OCI-LY1 (cell line): ENCODE results near the gene IL1F10.

Experiments
- H2AFZ ChIP-seq: fragments of 200-600 bp; sonication (generic), shearing (Covaris generic); 2 replicates; pipeline ENCODE4 v1.6.0; 2014; ENCODE audit warnings: antibody characterized with exemption, mild to moderate bottlenecking, low read length
- H3F3A ChIP-seq: fragments of 200-600 bp; sonication (generic), shearing (Covaris generic); 2 replicates; pipeline ENCODE4 v1.6.0; 2014; ENCODE audit warnings: mild to moderate bottlenecking, antibody characterized with exemption, low read length, moderate library complexity; ENCODE audit not compliant: insufficient read depth
- H3K27ac ChIP-seq: fragments of 200-600 bp; sonication (generic); 2 replicates; pipeline ENCODE4 v1.5.1; 2014; ENCODE audit warnings: low read length, mixed run types, mild to moderate bottlenecking, low read depth; ENCODE audit not compliant: poor library complexity, severe bottlenecking
- H3K27me3 ChIP-seq: fragments of 200-600 bp; sonication (generic); 2 replicates; pipeline ENCODE4 v1.6.0; 2014; ENCODE audit warnings: antibody characterized with exemption, mild to moderate bottlenecking, low read length, moderate library complexity; ENCODE audit not compliant: insufficient read depth
- H3K36me3 ChIP-seq: fragments of 200-600 bp; sonication (generic); 2 replicates; pipeline ENCODE4 v1.6.1; 2014; ENCODE audit warnings: mild to moderate bottlenecking, antibody characterized with exemption, low read length, moderate library complexity, mixed read lengths; ENCODE audit not compliant: insufficient read depth
- H3K4me1 ChIP-seq: fragments of 200-600 bp; sonication (generic); 2 replicates; pipeline ENCODE4 v1.5.1; 2014; ENCODE audit warnings: mild to moderate bottlenecking, low read length, moderate library complexity; ENCODE audit not compliant: insufficient read depth, severe bottlenecking
- H3K4me2 ChIP-seq: fragments of 200-600 bp; sonication (generic), shearing (Covaris generic); 2 replicates; pipeline ENCODE4 v1.6.1; 2014; ENCODE audit warnings: low read length
- H3K4me3 ChIP-seq: fragments of 200-600 bp; sonication (generic); 2 replicates; pipeline ENCODE4 v1.5.1; 2014; ENCODE audit warnings: low read length, low read depth, mild to moderate bottlenecking, mixed read lengths; ENCODE audit not compliant: poor library complexity, severe bottlenecking
- H3K79me2 ChIP-seq: fragments of 200-600 bp; shearing (Covaris generic); 2 replicates; pipeline ENCODE4 v1.6.1; 2016; ENCODE audit warnings: mixed run types, low read length, mixed read lengths; ENCODE audit not compliant: insufficient read depth
- H3K9ac ChIP-seq: fragments of 200-600 bp; sonication (generic), shearing (Covaris generic); 2 replicates; pipeline ENCODE4 v1.6.1; 2014; ENCODE audit warnings: mild to moderate bottlenecking, low read length, mixed read lengths
- H3K9me2 ChIP-seq: fragments of 200-600 bp; sonication (generic), shearing (Covaris generic); 2 replicates; pipeline ENCODE4 v1.6.1; 2014; ENCODE audit warnings: low read depth, mild to moderate bottlenecking, low read length, mixed read lengths
- H3K9me3 ChIP-seq: fragments of 200-600 bp; shearing (Covaris generic); 2 replicates; pipeline ENCODE4 v1.6.1; 2014; ENCODE audit warnings: low read length, mixed read lengths
- H4K20me1 ChIP-seq: fragments of 200-600 bp; sonication (generic), shearing (Covaris generic); 2 replicates; pipeline ENCODE4 v1.6.0; 2016; ENCODE audit warnings: mild to moderate bottlenecking, low read length; ENCODE audit not compliant: insufficient read depth
- CTCF ChIP-seq: fragments of 200-600 bp; sonication (generic), shearing (Covaris generic); IDR thresholded peaks from 2 replicates; pipeline ENCODE4 v1.5.1; 2017; ENCODE audit warnings: mild to moderate bottlenecking, antibody characterized with exemption, low read length, moderate library complexity, mixed read lengths
- EZH2 ChIP-seq: fragments of 200-600 bp; sonication (generic), shearing (Covaris generic); IDR thresholded peaks from 2 replicates; pipeline ENCODE4 v1.8.0; 2017; ENCODE audit warnings: borderline replicate concordance, mixed run types, mild to moderate bottlenecking, antibody characterized with exemption, low read length, moderate library complexity, mixed read lengths

The IL1F10 gene

GRCh38 chr2:113118263-113118657 is 50.5 kb downstream of the IL1F10 start:
- H3K27me3 ChIP-seq, result no peaks in the 10 kb centered on the region
- no peaks in the 10 kb centered on the region for H4K20me1 ChIP-seq
- no peaks in the 10 kb centered on the region for H3K79me2 ChIP-seq
- no peak overlapping the region for H3K4me2 ChIP-seq
- H3K9me3 ChIP-seq, result no peaks in the 10 kb centered on the region
- no peaks in the 10 kb centered on the region for H3F3A ChIP-seq
- H3K4me1 ChIP-seq, result peaks cover 7% of the 10 kb centered on the region
- no peak overlapping the region for H3K9ac ChIP-seq
- no peak for TF ChIP-seq EZH2
- no peak for TF ChIP-seq CTCF
- H3K36me3 ChIP-seq, result no peaks in the 10 kb centered on the region
- no peak overlapping the region for H3K4me3 ChIP-seq
- no peak overlapping the region for H2AFZ ChIP-seq
- H3K9me2 ChIP-seq, result no peaks in the 10 kb centered on the region
- H3K27ac ChIP-seq, result no peak overlapping the region

GRCh38 chr2:113119111-113119510 is 51.3 kb downstream of the IL1F10 start:
- Histone ChIP-seq H3K79me2 (no peaks in the 10 kb centered on the region), H3K27me3 (no peaks in the 10 kb centered on the region), H3K9ac (no peak overlapping the region), H2AFZ (no peak overlapping the region), H3K27ac (no peak overlapping the region), H3K4me3 (no peak overlapping the region), H3K36me3 (no peaks in the 10 kb centered on the region), H3K9me3 (no peaks in the 10 kb centered on the region), H3K4me1 (peaks cover 7% of the 10 kb centered on the region), H3K9me2 (no peaks in the 10 kb centered on the region), H3F3A (no peaks in the 10 kb centered on the region), H4K20me1 (no peaks in the 10 kb centered on the region), H3K4me2 (no peak overlapping the region)
- no peak for TF ChIP-seq EZH2
- TF ChIP-seq CTCF, result no peak

- H3K36me3 ChIP-seq, result no peaks in the 10 kb centered on the region
- no peaks in the 10 kb centered on the region for H3K9me2 ChIP-seq
- H4K20me1 ChIP-seq, result no peaks in the 10 kb centered on the region
- peaks cover 7% of the 10 kb centered on the region for H3K4me1 ChIP-seq
- H3K4me3 ChIP-seq, result no peak overlapping the region
- no peaks in the 10 kb centered on the region for H3K9me3 ChIP-seq
- TF ChIP-seq EZH2, result no peak
- TF ChIP-seq CTCF, result no peak
- H3F3A ChIP-seq, result no peaks in the 10 kb centered on the region
- no peak overlapping the region for H2AFZ ChIP-seq
- no peaks in the 10 kb centered on the region for H3K79me2 ChIP-seq
- H3K27ac ChIP-seq, result no peak overlapping the region
- H3K9ac ChIP-seq, result no peak overlapping the region
- H3K4me2 ChIP-seq, result no peak overlapping the region
- no peaks in the 10 kb centered on the region for H3K27me3 ChIP-seq
Measured at GRCh38 chr2:113120861-113121260, 53.1 kb downstream of the IL1F10 start.
